HG03135 (cell line): ENCODE results near the gene TYSND1.
A peak's percentile ranks its signal among the peaks of the same experiment; 100 is the strongest.
"Not testable (repeated sequence)": the region's sequence is repeated elsewhere in the genome, so short reads cannot be mapped to it uniquely, and the experiment has no call there.

Experiments
- ATAC-seq: cut with Tn5 transposase; IDR thresholded peaks from one replicate; pipeline ENCODE4 v1.9.1; 2021; ENCODE audit warnings: mild to moderate bottlenecking, moderate library complexity; ENCODE audit not compliant: unreplicated experiment

Gene TYSND1

GRCh38 chr10:70164163-70164562 is 17.7 kb upstream of the TYSND1 start:
- no peak for ATAC-seq

DNA sequence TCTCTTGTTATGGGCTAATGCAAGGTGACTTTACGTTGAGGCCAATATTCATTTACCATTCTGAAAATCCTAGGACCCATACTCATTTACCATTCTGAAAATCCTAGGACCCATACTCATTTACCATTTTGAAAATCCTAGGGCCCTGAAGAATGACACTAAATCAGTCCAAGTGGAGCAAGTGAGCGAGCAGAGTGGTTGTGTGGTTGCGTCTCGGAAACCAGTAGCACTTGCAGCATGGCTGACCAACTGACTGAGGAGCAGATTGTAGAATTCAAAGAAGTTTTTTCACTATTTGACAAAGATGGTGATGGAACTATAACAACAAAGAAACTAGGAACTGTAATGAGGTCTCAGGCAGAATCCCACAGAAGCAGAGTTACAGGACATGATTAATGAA is 16.9 kb upstream of the TYSND1 start:
- no peak for ATAC-seq

DNA sequence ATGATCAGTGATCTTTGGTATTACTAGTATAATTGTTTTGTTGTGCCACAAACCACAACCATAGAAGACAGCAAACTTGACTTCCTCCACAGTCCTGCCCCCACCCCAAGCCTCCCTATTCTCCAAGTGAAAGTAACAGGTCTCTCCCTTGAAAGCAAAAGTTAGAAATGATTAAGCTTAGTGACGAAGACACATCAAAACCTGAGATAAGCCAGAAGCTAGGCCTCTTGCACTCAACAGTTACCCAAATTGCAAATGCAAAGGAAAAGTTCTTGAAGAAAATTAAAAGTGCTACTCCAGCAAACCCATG is 16.3 kb upstream of the TYSND1 start:
- peak; percentile 80 for ATAC-seq

GRCh38 chr10:70162151-70162891 is 15.8 kb upstream of the TYSND1 start:
- peak; percentile 25 for ATAC-seq

- ATAC-seq: no peak
Observed at GRCh38 chr10:70160798-70161197, 14.3 kb upstream of the TYSND1 start.

- not testable (repeated sequence) for ATAC-seq
Observed at GRCh38 chr10:70159366-70159765, 12.9 kb upstream of the TYSND1 start.

- no peak for ATAC-seq
Observed at GRCh38 chr10:70158113-70158512, 11.6 kb upstream of the TYSND1 start.

DNA sequence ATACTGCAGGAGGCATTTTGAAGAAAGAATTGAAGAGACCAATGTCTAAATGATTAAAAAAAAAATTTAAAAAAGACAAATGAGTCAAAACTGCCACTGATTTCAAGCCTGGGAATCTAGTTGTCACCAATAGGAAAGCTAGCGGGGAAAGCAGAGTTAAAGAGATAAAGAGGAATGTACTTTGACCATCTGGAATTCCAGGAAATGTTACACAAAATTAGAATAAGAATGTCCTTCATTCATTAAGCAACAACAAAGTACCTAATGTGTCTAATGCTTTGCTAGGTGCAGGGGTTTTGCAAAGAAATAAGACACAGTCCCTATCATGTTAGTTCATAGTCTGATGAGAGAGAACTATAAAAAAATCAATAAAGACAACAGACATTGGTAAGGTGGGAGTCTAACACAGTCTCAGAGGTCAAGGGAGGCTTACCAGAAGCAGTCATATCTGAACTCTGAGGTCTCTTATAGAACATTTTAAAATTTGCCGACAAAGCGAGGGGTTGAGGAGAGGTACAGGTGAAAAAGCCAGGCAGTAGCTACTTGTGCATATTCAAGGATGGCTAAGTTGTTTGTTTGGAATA is 8.8 kb upstream of the TYSND1 start:
- ATAC-seq: no peak

GRCh38 chr10:70148516-70148915 is 2.0 kb upstream of the TYSND1 start:
- no peak for ATAC-seq

- ATAC-seq: no peak
Observed at GRCh38 chr10:70147259-70147625, 742 bp upstream of the TYSND1 start.

- peak; percentile 51 for ATAC-seq
Observed at GRCh38 chr10:70145666-70146488, 623 bp downstream of the TYSND1 start.

DNA sequence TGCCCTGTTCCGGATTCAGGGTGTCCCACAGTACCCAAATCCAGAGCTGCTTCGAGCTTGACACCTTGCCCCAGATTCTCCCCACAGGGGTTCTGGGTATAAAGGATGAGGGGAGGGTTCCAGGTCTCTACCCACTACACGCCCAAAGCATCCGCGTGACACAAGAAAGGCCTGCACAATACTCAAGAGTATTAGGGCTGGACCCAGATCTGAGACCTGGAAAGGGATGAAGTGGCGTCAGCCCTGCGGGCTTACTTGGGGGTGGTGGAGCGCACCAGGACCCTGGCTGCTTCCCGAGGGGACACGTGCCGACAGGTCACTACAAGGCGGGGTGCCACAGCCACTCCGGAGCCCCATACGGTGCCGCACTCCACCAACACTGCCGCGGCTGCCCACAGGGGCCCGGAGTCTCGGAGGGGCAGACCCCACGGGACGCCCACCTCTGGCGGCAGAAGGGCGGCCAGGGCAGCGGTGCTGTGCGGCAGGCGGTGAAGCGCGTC is 1.3 kb downstream of the TYSND1 start:
- ATAC-seq: peak; percentile 5

GRCh38 chr10:70144372-70145110 is 2.0 kb downstream of the TYSND1 start:
- no peak for ATAC-seq

- ATAC-seq: no peak
Observed at GRCh38 chr10:70142555-70142954, 3.9 kb downstream of the TYSND1 start.

- ATAC-seq: no peak
Observed at GRCh38 chr10:70140297-70140696, 6.2 kb downstream of the TYSND1 start.

DNA sequence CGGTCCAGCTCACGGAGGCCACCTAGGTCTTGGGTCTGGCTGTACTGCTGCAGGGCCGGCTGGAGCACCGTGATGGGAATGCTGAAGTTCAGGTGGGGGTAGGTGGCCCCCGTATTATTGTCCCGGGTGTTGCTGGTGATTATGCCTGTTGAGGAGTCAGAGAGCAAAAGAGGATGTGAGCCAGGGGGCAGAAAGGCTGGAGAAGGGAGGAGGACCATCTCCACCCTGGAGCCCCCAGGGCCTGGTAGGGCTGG is 6.6 kb downstream of the TYSND1 start:
- ATAC-seq: no peak

- ATAC-seq: no peak
Observed at GRCh38 chr10:70139151-70139996, 7.1 kb downstream of the TYSND1 start.

- no peak for ATAC-seq
Observed at GRCh38 chr10:70137927-70138883, 8.3 kb downstream of the TYSND1 start.

DNA sequence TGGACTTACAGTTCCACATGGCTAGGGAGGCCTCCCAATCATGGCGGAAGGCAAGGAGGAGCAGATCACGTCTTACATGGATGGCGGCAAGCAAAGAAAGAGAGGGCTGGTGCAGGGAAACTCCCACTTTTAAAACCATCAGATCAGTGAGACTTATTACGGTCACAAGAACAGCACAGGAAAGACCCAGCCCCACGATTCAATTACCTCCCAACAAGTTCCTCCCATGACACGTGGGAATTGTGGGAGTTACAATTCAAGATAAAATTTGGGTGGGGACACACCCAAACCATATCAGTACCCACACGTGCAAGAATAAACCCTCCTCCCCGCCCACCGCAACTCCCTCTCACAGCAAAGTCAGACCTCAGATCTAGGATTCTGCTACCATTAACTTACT is 9.4 kb downstream of the TYSND1 start:
- no peak for ATAC-seq

GRCh38 chr10:70135684-70136083 is 10.8 kb downstream of the TYSND1 start:
- ATAC-seq: no peak
